PC-9 (cell line): ENCODE results near the gene ZCCHC7.

Source experiments
- EZH2 ChIP-seq: fragments of 200-600 bp; sonication (generic); IDR thresholded peaks from 2 replicates; pipeline ENCODE4 v1.8.0; 2017; ENCODE audit warnings: antibody characterized with exemption, low read depth
- TF ChIP-seq, protein P1 (sequence below): fragments of 200-600 bp; sonication (generic); conservative IDR thresholded peaks from 2 replicates; pipeline ENCODE4 v1.6.1; 2017; ENCODE audit warnings: mixed run types, antibody characterized with exemption, mild to moderate bottlenecking, moderate library complexity

DNA sequence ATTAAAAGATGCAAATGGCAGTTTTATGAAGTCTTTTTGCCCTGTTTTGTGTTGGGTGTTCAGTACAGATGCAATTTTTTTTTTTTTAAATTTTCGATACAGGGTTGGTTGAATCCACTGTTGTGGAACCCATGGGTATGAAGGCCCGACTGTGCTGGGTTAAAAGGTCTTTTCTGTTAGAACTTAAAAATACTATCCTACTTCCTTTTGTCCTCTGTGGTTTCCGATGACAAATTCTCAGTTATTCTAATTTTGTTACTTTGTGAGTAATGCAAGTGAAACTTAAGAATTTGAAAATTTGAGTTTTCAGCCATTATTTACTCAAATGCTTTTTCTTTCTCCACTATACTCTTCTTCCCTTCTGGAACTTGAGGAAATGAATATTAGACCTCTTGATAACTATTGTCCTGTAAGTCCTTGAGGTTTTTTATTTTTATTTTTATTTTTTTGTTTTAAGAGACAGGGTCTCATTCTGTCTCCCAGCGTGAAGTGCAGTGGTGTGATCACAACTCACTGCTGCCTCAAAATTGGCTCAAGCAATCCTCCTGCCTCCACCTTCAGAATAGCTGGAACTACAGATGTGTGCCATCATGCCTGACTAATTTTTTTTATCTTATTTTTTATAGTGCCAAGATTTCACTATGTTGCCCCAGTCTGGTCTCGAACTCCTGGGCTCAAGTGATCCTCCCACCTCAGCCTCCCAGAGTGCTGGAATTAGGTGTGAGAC is 67.5 kb downstream of the ZCCHC7 start:
- TF ChIP-seq, protein P1, sequence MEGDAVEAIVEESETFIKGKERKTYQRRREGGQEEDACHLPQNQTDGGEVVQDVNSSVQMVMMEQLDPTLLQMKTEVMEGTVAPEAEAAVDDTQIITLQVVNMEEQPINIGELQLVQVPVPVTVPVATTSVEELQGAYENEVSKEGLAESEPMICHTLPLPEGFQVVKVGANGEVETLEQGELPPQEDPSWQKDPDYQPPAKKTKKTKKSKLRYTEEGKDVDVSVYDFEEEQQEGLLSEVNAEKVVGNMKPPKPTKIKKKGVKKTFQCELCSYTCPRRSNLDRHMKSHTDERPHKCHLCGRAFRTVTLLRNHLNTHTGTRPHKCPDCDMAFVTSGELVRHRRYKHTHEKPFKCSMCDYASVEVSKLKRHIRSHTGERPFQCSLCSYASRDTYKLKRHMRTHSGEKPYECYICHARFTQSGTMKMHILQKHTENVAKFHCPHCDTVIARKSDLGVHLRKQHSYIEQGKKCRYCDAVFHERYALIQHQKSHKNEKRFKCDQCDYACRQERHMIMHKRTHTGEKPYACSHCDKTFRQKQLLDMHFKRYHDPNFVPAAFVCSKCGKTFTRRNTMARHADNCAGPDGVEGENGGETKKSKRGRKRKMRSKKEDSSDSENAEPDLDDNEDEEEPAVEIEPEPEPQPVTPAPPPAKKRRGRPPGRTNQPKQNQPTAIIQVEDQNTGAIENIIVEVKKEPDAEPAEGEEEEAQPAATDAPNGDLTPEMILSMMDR = no peak
- no peak for TF ChIP-seq EZH2
